SW480 (cell line): ENCODE results near the gene INTS1.
"Not testable (repeated sequence)": the region's sequence is repeated elsewhere in the genome, so short reads cannot be mapped to it uniquely, and the experiment has no call there.

ENCODE experiments used
- DNase-seq: peaks from one replicate; pipeline ENCODE4 v3.0.0-alpha.2; 2016; ENCODE audit warnings: low spot score

The INTS1 gene

DNA sequence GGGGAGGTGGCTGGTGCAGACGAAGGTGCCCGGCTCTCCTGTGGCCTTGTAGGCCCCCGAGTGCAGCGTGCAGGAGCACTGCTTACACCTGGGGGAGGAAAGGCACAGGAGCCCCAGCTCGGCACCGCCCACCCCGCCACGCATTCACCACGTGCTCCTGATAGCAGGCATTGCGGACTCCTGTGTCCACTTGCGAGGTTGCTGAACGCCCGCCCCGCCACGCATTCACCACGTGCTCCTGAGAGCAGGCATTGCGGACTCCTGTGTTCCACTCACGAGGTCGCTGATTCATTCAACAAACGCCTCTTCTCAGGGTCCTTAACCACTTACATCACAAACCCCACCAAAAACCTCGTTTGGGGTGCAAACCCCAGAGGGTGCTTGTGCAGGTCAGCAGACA, 58.8 kb downstream of the INTS1 start:
- no peak for DNase-seq

- DNase-seq = no peak
Measured at GRCh38 chr7:1444925-1445322, 59.3 kb downstream of the INTS1 start.

- DNase-seq = no peak
Measured at GRCh38 chr7:1444214-1444924, 59.8 kb downstream of the INTS1 start.

- not testable (repeated sequence) for DNase-seq
Measured at GRCh38 chr7:1443587-1444200, 60.5 kb downstream of the INTS1 start.

DNA sequence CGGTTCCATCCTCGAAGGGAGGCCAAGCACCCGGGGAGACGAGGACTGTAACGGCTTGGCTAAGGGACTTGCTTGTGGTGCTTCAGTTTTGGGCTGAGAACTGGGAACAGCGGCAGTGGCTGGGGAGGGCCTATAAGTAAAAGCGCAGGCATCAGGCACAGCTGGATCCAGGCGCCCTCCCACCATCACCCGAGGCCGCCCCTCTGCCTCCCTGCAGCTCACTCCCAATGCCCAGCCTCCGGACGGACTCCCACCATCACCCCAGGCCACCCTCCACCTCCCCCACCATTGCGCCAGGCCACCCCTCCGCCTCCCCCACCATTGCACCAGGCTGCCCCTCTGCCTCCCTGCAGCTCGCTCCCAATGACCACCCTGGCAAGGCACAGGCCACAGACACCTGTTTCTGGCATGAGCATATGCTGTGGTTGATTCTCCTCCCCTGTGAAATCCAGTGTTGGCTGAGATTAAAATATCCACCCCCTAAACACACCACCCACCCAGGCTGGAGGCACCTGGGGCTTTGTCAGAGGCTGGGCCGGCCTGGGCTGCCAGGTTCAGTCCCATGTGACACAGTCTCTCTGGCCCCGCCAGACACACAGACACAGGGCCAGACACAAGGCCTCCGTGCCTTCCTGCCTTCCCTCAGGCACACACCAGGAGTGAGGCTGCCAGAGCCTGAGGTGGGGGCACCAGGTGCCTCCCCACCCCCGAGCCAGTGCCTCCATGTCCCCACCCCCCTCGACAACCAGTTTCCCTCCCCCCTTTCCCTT, 61.6 kb downstream of the INTS1 start:
- DNase-seq = no peak

DNA sequence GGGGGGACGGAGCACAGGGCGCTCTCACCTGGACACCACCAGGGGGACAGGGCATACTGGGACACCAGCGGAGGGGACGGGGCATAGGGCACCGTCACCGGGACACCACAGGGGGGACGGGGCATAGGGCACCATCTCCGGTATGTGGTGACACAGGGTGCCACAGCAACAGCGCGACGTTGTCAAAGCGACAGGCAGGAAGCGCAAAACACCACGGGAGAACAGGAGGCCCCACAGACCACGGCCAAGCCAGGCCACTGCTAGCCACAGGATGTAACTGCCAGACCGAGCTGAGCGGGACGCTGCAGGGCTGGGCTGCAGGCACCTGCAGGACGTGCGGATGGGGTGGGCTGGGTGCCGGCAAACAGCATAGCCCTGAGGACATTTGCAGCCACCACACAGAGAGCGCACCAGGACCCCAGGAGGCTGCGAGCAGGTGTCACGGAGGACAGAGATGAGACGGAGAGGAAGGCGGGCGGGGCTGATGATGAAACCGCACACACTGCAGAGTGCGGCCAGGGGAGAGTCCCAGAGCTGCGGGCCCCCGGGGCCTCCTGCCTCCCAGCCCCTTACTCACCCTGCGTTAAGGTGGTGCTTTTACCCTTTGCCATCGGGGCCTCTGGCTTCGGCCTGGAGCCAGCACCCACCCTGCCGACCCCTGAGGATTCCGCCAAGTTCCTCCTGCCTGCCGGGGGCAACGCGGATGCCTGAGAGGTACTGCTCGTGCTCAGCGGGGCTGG, 62.4 kb downstream of the INTS1 start:
- DNase-seq = no peak

DNA sequence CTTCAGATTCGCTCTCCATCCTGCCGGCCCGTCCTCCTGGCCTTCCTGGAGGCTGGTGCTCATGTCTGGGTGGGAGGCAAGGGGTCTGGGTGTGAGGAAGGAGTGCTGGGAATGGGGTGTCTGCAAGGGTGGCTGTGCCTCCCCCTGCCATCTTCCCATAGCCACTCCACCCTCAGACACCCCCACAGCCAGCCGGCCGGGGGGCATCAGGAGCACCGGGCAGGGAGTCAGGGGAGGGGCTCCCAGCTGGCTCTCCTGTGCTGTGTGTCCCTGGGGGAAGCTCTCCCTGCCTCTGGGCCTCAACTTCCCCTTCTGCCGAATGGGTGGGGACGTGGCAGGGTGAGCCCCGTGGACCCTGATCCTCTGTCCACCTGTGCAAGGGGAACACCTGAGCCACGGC, 63.6 kb downstream of the INTS1 start:
- no peak for DNase-seq

GRCh38 chr7:1439373-1440363, 64.5 kb downstream of the INTS1 start:
- no peak for DNase-seq

DNA sequence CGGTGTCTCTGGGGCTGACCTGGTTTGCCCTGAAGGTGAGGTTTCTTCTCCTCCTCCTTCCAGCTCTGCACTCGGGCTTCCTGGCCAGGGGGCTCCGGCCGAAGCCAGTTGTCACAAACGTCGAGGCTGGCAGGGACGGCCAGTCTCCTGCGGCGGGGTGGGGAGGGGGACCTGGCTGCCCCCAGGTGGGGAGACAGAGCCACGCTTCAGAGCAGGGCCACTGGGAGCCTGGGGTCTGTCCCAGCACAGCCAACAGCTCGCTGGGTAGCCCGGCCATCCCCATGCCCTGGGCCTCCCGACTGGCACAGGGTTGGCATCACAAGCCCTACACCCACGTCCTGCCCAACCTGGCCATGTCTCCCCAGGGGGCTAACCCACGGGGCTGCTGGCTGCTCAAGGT, 65.4 kb downstream of the INTS1 start:
- DNase-seq = no peak

DNA sequence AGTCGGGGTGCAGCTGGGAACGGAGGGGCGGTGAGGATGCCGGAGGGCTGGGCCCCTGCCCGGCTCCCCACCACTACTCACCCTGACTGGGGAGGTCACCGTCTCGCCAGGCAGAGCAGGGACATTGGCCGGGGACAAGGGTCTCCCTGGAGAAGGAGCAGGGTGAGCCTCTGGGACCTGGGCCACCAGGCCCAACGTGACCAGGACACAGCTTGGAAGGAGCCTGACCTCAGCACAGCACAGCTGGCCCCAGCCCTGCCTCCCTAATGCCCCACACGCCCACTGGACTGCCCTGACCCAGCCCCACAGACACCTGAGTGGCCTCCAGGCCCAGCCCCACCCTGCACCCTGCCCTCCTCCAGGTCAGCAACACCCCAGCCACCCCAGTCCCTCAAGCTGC, 66.0 kb downstream of the INTS1 start:
- no peak for DNase-seq

DNA sequence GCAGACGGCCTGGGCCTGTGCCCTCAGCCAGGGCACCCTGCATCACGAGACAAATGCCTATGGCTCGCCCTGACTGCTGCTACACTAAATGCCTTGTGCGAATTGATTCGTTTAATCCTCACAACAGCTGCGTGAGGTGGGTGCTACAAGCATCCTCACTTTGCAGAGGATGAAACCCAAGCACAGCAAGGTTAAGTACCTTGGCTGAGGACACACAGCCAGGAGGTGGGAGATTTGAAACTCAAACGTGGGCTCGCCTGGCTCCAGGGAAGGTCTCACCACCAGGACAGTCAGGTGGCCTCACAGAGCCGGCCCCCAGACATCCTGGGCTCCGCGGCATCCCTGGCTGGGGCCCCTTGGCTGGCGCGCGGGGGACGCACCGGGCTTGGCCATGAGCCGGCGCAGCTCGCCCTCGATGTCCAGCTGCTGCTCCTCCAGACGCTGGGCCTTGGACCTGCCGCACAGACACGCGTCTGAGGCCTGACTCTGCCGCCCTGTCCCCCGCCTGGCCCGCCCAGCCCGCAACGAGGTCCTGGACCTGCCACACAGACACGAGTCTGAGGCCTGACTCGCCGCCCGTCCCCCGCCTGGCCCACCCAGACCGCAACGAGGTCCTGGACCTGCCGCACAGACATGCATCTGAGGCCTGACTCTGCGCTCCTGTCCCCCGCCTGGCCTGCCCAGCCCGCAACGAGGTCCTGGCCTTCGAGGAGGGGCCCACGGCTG, 66.9 kb downstream of the INTS1 start:
- no peak for DNase-seq

GRCh38 chr7:1436608-1437007, 67.6 kb downstream of the INTS1 start:
- no peak for DNase-seq

- no peak for DNase-seq
Measured at GRCh38 chr7:1434891-1435670, 69.1 kb downstream of the INTS1 start.

GRCh38 chr7:1434165-1434718, 69.9 kb downstream of the INTS1 start:
- DNase-seq = no peak

- no peak for DNase-seq
Measured at GRCh38 chr7:1433128-1433920, 70.9 kb downstream of the INTS1 start.

DNA sequence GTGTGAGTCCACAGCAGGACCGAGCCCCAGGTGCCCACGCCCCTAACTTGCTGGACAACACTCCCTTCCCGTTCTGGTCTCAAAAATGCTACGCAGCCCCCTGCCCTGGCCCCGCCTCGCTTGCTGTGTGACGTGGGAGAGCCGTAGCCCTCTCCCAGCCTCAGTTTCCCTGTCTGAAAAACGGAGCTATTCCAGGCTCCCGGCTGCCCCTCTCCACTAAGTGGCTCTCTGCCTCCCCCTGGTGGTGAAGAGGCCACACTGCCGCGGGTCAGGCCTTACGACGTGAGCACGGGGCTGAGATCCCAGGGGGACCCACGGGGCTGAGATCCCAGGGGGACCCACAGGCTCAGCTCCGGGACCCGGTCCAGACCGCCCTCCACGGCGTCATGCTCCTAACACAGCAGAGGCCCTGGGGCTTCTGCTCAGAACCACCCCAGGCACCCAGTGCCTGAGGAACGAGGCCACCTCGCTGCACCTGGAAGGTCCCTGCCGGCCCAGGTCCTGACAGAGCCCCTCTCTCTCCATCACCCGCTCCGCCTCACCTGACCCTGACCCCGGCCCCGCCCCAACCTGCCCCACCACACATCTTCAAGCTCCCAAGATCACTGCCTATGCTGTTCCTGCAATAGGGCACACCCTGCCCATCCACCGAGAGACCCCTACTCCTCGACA, 71.6 kb downstream of the INTS1 start:
- no peak for DNase-seq

DNA sequence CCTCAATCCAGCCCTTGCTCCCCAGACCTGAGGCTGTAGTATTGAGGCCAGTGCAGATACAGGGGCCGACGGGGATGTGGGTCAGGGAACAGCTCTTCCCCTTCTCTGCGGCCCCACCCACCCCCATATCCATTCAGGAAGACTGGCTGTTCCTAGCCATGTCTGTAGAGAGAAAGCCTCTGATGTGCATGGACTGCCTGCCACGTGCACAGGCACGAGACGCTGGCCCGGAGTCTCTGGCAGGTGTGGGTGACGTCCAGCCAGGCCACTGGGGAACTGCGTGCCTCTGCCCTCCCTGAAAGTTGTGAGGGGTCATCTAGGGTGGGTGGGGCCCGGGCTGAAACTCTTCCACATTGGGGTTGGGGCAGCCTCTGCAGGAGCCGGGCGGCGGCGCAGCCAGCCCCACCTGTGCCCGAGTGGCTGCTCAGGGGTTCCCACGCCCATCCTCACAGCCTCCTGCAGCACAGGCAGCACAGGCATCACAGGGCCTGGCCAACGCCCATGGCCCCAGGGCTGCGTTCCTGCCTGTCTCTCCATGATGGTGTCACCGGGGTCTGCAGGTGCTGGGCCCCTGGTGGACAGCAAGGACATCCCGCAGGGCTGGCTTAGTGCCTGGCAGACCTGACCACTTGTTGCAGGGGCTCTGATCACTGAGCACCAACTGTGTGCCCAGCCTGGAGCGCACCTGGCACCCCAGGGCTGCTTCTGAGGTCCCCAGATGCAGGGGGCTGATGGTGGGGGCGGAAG, 72.4 kb downstream of the INTS1 start:
- DNase-seq = peak; percentile 61
